Adrenal gland (tissue), 12 donors: Measurements from ENCODE around the gene ETV6. TPM values are rescaled to one million over a fixed set of nuclear protein-coding genes. Genes with fewer than 3 reads are reported as not detected.

Source experiments
- DNase-seq, 7 donors: peaks; one replicate each; pipeline ENCODE4 v3.0.0-alpha.2; 2019 to 2020
- H3K27ac ChIP-seq, 5 donors: fragments of 200-600 bp; sonication (generic) in 4 of 5; 1 replicate in 3 of 5; 2 replicates in 2 of 5; pipeline versions ENCODE4 v1.5.1 to v1.8.0; 2016 to 2020; ENCODE audit warnings: mild to moderate bottlenecking in 1 of 5
- H3K27me3 ChIP-seq: fragments of 200-600 bp; 2 replicates; pipeline ENCODE4 v1.8.0; 2021
- H3K36me3 ChIP-seq, 2 donors: fragments of 200-600 bp; replicated peaks in 1 of 2; 1 replicate in 1 of 2; 2 replicates in 1 of 2; pipeline versions ENCODE4 v1.5.1 to v1.8.0; 2018 to 2022
- H3K4me1 ChIP-seq, 2 donors: fragments of 200-600 bp; replicated peaks in 1 of 2; 1 replicate in 1 of 2; 2 replicates in 1 of 2; pipeline versions ENCODE4 v1.5.1 to v1.8.0; 2018 to 2021
- H3K4me3 ChIP-seq, 4 donors: fragments of 200-600 bp; sonication (generic) in 3 of 4; one replicate each; pipeline ENCODE4 v1.5.1; 2016 to 2018
- H3K9me3 ChIP-seq, 3 donors: fragments of 200-600 bp; sonication (generic) in 1 of 3; replicated peaks in 1 of 3; 1 replicate in 2 of 3; 2 replicates in 1 of 3; pipeline versions ENCODE4 v1.5.1 to v1.8.0; 2016 to 2021
- CTCF ChIP-seq, 6 experiments: fragments of 450-650 bp in 4 of 6; fragments of 200-600 bp in 2 of 6; sonication (generic) in 1 of 6; IDR thresholded peaks; 1 replicate in 5 of 6; 2 replicates in 1 of 6; pipeline versions ENCODE4 v1.5.1 to v1.8.0; 2016 to 2021; ENCODE audit warnings: antibody characterized with exemption in 6 of 6, mild to moderate bottlenecking in 2 of 6, moderate library complexity in 1 of 6
- POLR2A ChIP-seq, 2 donors: fragments of 450-650 bp; IDR thresholded peaks; one replicate each; pipeline ENCODE4 v1.6.1; 2017; ENCODE audit warnings: antibody characterized with exemption in 2 of 2, mild to moderate bottlenecking in 2 of 2, moderate library complexity in 1 of 2
- WGBS, 4 donors: extraction: QIAGEN DNeasy Blood & Tissue Kit in 2 of 4; methylation state at CpG; one replicate each; pipeline versions ENCODE4 v1.1.5 to v1.1.7; 2013 to 2017; 5-methylcytosine and 5-hydroxymethylcytosine counted together
- intact Hi-C, 2 donors: fragments of 100-400 bp; cut with DNase I; formaldehyde crosslinking; loops; one replicate each; pipeline versions ENCODE4 v1.14.1 to v1.15.0; 2022 to 2023
- polyA plus RNA-seq, 3 donors: library from polyadenylated mRNA; stranded (reverse); fragments of 200-250 nt in 2 of 3; fragments of 350-450 nt in 1 of 3; fragmentation: Illumina TruSeq in 1 of 3; extraction: RNeasy Lipid Tissue Mini Kit (QIAGEN cat#74804) in 1 of 3; gene quantifications; one replicate each; pipeline ENCODE4 v1.2.3, GENCODE V29; 2013 to 2014
- total RNA-seq, 9 donors: library from RNA; depleted of rRNA in 4 of 9; stranded (reverse); fragments of >200 nt in 4 of 9; fragments of 120-200 nt in 1 of 9; fragmentation: NEBNext Ultra II Directional in 1 of 9; extraction: Animal tissue kit (Norgen Biotek cat#: 25700) in 1 of 9; gene quantifications; one replicate each; pipeline versions ENCODE4 v1.1.0 to v1.2.4, GENCODE V29; 2013 to 2023
- donor health status: healthy with polysubstance abuse.
- donor health status: Bipolar disorder and iron deficiency.
- donor health status: DM: yes; HTN: yes; CAD: no.
- donor health status: DM: no; HTN: no; CAD: no.
- donor health status: DM: no; HTN: no; CAD: no.
- donor health status: DM: yes; HTN: yes; CAD: no.

The ETV6 gene
- total and polyA plus RNA-seq, 12 donors, result 9.6 to 46.6 (median 19.5) TPM

- H3K4me1 ChIP-seq, result peaks cover 0 to 39% of the 10 kb centered on the region in 2 donors
- no peaks in the 10 kb centered on the region for H3K9me3 ChIP-seq
- no peak for TF ChIP-seq POLR2A (IDR thresholded peaks at IDR 0.05)
- no peak for TF ChIP-seq CTCF (IDR thresholded peaks at IDR 0.05)
- no peak for DNase-seq
- intact Hi-C loops, result no loop called here
- WGBS, 4 donors, result 56 to 81% (median 79%) methylated on average over 2 of the region's 2 CpGs
- no peak overlapping the region for H3K4me3 ChIP-seq
- no peaks in the 10 kb centered on the region for H3K27me3 ChIP-seq
- no peak overlapping the region for H3K27ac ChIP-seq
- no peaks in the 10 kb centered on the region for H3K36me3 ChIP-seq
These were observed 36.2 kb downstream of the ETV6 start for GRCh38 chr12:11685716-11686115.

DNA sequence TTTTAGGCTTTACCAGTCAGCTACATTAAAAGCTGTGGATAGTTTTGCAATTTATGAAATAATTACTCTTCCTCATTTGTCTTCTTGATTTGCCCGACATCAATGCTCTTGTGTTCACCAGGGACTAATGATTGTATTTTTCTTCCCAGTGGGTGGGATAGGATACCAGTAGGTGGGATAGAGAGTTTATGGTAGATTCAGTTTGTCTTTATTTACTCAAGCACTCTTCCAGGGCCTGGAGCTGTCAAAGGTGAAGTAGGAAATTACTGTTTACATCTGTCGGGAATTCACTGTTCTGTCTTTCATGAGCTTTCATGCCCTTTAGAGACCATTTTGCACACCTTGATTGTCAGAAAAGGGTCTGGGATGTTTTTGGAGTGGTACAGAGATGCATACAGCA is 36.6 kb downstream of the ETV6 start:
- intact Hi-C loops, result no loop called here
- WGBS, 4 donors, result 84 to 94% (median 87%) methylated on average over 2 of the region's 2 CpGs
- TF ChIP-seq POLR2A (IDR thresholded peaks at IDR 0.05) (no peak), CTCF (IDR thresholded peaks at IDR 0.05) (no peak)
- Histone ChIP-seq H3K9me3 (no peaks in the 10 kb centered on the region), H3K4me3 (no peak overlapping the region), H3K27me3 (no peaks in the 10 kb centered on the region), H3K27ac (no peak overlapping the region), H3K36me3 (no peaks in the 10 kb centered on the region), H3K4me1 (peaks cover 0 to 39% of the 10 kb centered on the region in 2 donors)
- no peak for DNase-seq

GRCh38 chr12:11687528-11687927 is 38.1 kb downstream of the ETV6 start:
- no peak overlapping the region for H3K27ac ChIP-seq
- no peaks in the 10 kb centered on the region for H3K27me3 ChIP-seq
- H3K9me3 ChIP-seq, result no peaks in the 10 kb centered on the region
- no peaks in the 10 kb centered on the region for H3K36me3 ChIP-seq
- WGBS, 4 donors, result 75 to 86% (median 83%) methylated on average over 2 of the region's 2 CpGs
- TF ChIP-seq CTCF (IDR thresholded peaks at IDR 0.05) (no peak), POLR2A (IDR thresholded peaks at IDR 0.05) (no peak)
- no peak overlapping the region for H3K4me3 ChIP-seq
- no peak for DNase-seq
- intact Hi-C loops, result no loop called here
- peaks cover 0 to 39% of the 10 kb centered on the region in 2 donors for H3K4me1 ChIP-seq

DNA sequence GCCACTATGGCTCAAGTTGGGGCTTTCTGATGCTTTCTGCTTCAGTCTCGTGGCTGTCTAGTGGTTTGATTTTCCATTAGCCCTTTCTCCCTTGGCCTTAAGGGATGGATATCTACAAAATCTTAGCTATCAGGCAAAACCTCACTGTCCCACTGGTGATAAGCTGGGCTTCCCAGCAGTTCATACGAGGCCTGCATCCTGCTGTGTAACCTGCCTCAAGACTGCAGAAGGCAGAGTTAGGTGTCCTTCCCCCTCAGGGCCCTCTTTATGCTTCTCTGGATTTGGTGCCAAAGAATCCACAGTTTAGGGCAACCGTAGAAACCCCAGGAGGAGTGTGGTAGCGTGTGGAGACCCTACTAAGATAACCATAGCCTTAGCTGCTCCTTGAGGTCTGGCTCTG is 38.9 kb downstream of the ETV6 start:
- WGBS, 4 donors, result 78 to 90% (median 85%) methylated on average over 3 to 4 of the region's 4 CpGs
- intact Hi-C loops, result no loop called here

More for the DNA sequence above, 38.9 kb downstream of the ETV6 start:
- no peak for TF ChIP-seq POLR2A (IDR thresholded peaks at IDR 0.05)
- no peak for TF ChIP-seq CTCF (IDR thresholded peaks at IDR 0.05)
- DNase-seq, result no peak
- Histone ChIP-seq H3K4me1 (peaks cover 0 to 39% of the 10 kb centered on the region in 2 donors), H3K27me3 (no peaks in the 10 kb centered on the region), H3K4me3 (no peak overlapping the region), H3K36me3 (no peaks in the 10 kb centered on the region), H3K9me3 (no peaks in the 10 kb centered on the region), H3K27ac (no peak overlapping the region)
